ENCODE results near the gene GRIK4. TPM values are rescaled to one million over a fixed set of nuclear protein-coding genes. Genes with fewer than 3 reads are reported as not detected.

Gene GRIK4
- total RNA-seq, 1 experiment from 2014 or later: not detected

- BruUV-seq (replicated peaks): no TSS peak
- Histone ChIP-seq H3K9me2 (replicated peaks; ENCODE audit: low read length) (no peaks in the 10 kb centered on the region), H3K4me2 (ENCODE audit: low read length) (no peak overlapping the region), H3K27me3 (ENCODE audit: low read length) (peaks cover 34% of the 10 kb centered on the region), H3K36me3 (ENCODE audit: low read depth, low read length) (no peaks in the 10 kb centered on the region), H4K20me1 (ENCODE audit: low read length) (no peaks in the 10 kb centered on the region), H3K4me1 (ENCODE audit: insufficient read depth, low read length) (peaks cover 5% of the 10 kb centered on the region; the same call in 1 of the 2 replicates), H2AFZ (ENCODE audit: low read length) (no peak overlapping the region), H3K79me2 (ENCODE audit: low read length) (no peaks in the 10 kb centered on the region), H3K27ac (ENCODE audit: low read length) (no peak overlapping the region), H3K9ac (ENCODE audit: low read length) (no peak overlapping the region), H3K9me3 (ENCODE audit: low read length) (no peaks in the 10 kb centered on the region), H3F3A (ENCODE audit: low read length, unreplicated experiment) (no peaks in the 10 kb centered on the region), H3K4me3 (ENCODE audit: low read length) (no peak overlapping the region)
- intact Hi-C loops (cut with micrococcal nuclease): no loop called here
- ChIA-PET POLR2A (ENCODE audit: unreplicated experiment) (no interaction called here), CTCF (no interaction called here)
- no peak for DNase-seq
- no peak for TF ChIP-seq CTCF (conservative IDR thresholded peaks at IDR 0.05; ENCODE audit: low read depth, low read length)
- TF ChIP-seq EZH2phosphoT487 (IDR thresholded peaks at IDR 0.05; ENCODE audit: borderline replicate concordance, low read length): no peak
- TF ChIP-seq EZH2 (IDR thresholded peaks at IDR 0.05; ENCODE audit: low read length, unreplicated experiment): no peak
- no peak for ATAC-seq
These were observed 24.7 kb downstream of the GRIK4 start for GRCh38 chr11:120536091-120536796.

GRCh38 chr11:120536797-120537169 lies 25.2 kb downstream of the GRIK4 start:
- no peaks in the 10 kb centered on the region for H3K9me3 ChIP-seq (ENCODE audit: low read length)
- H3K4me1 ChIP-seq (ENCODE audit: insufficient read depth, low read length): peaks cover 5% of the 10 kb centered on the region; the same call in 1 of the 2 replicates
- ATAC-seq (no peak), DNase-seq (no peak)
- H2AFZ ChIP-seq (ENCODE audit: low read length): no peak overlapping the region
- ChIA-PET CTCF (no interaction called here), POLR2A (ENCODE audit: unreplicated experiment) (no interaction called here)
- no peaks in the 10 kb centered on the region for H3K36me3 ChIP-seq (ENCODE audit: low read depth, low read length)
- no peak overlapping the region for H3K27ac ChIP-seq (ENCODE audit: low read length)
- no peaks in the 10 kb centered on the region for H3K9me2 ChIP-seq (replicated peaks; ENCODE audit: low read length)
- intact Hi-C loops (cut with micrococcal nuclease): no loop called here
- no peak for TF ChIP-seq EZH2phosphoT487 (IDR thresholded peaks at IDR 0.05; ENCODE audit: borderline replicate concordance, low read length)
- no peak for TF ChIP-seq EZH2 (IDR thresholded peaks at IDR 0.05; ENCODE audit: low read length, unreplicated experiment)
- BruUV-seq (replicated peaks): no TSS peak
- H3K4me3 ChIP-seq (ENCODE audit: low read length): no peak overlapping the region
- peaks cover 29% of the 10 kb centered on the region for H3K27me3 ChIP-seq (ENCODE audit: low read length)
- H3K4me2 ChIP-seq (ENCODE audit: low read length): no peak overlapping the region
- H3K9ac ChIP-seq (ENCODE audit: low read length): no peak overlapping the region
- no peaks in the 10 kb centered on the region for H3F3A ChIP-seq (ENCODE audit: low read length, unreplicated experiment)
- no peaks in the 10 kb centered on the region for H3K79me2 ChIP-seq (ENCODE audit: low read length)
- H4K20me1 ChIP-seq (ENCODE audit: low read length): no peaks in the 10 kb centered on the region

GRCh38 chr11:120537996-120538395 lies 26.4 kb downstream of the GRIK4 start:
- no peak for DNase-seq
- CTCF ChIA-PET: no interaction called here

More at GRCh38 chr11:120537996-120538395, 26.4 kb downstream of the GRIK4 start:
- no peaks in the 10 kb centered on the region for H3K9me2 ChIP-seq (replicated peaks; ENCODE audit: low read length)
- intact Hi-C loops (cut with micrococcal nuclease): no loop called here
- peaks cover 17% of the 10 kb centered on the region for H3K27me3 ChIP-seq (ENCODE audit: low read length)
- no TSS peak for BruUV-seq (replicated peaks)
- no peak overlapping the region for H2AFZ ChIP-seq (ENCODE audit: low read length)
- no peak overlapping the region for H3K4me3 ChIP-seq (ENCODE audit: low read length)
- H3K36me3 ChIP-seq (ENCODE audit: low read depth, low read length): no peaks in the 10 kb centered on the region
- peaks cover 5% of the 10 kb centered on the region; the same call in 1 of the 2 replicates for H3K4me1 ChIP-seq (ENCODE audit: insufficient read depth, low read length)
- H3K27ac ChIP-seq (ENCODE audit: low read length): no peak overlapping the region
- H3K9ac ChIP-seq (ENCODE audit: low read length): no peak overlapping the region
- H3K9me3 ChIP-seq (ENCODE audit: low read length): no peaks in the 10 kb centered on the region
- no peaks in the 10 kb centered on the region for H4K20me1 ChIP-seq (ENCODE audit: low read length)
- H3F3A ChIP-seq (ENCODE audit: low read length, unreplicated experiment): no peaks in the 10 kb centered on the region
- no peaks in the 10 kb centered on the region for H3K79me2 ChIP-seq (ENCODE audit: low read length)
- no peak for ATAC-seq
- POLR2A ChIA-PET (ENCODE audit: unreplicated experiment): no interaction called here
- H3K4me2 ChIP-seq (ENCODE audit: low read length): no peak overlapping the region
- TF ChIP-seq EZH2 (IDR thresholded peaks at IDR 0.05; ENCODE audit: low read length, unreplicated experiment) (no peak), EZH2phosphoT487 (IDR thresholded peaks at IDR 0.05; ENCODE audit: borderline replicate concordance, low read length) (no peak), CTCF (conservative IDR thresholded peaks at IDR 0.05; ENCODE audit: low read depth, low read length) (no peak)

All from PC-3 (cell line).